Neuronal stem cell (in vitro differentiated cells): ENCODE data around the gene ATE1.

Source experiments
- DNase-seq: peaks from one replicate; pipeline ENCODE4 v3.0.0-alpha.2; 2013; ENCODE audit warnings: low spot score
- H2AFZ ChIP-seq: one replicate; pipeline ENCODE4 v1.6.1; 2013; ENCODE audit warnings: mild to moderate bottlenecking, low read length, inconsistent platforms
- H2AK5ac ChIP-seq: 2 replicates; pipeline ENCODE4 v1.6.1; 2013; ENCODE audit warnings: low read depth, mild to moderate bottlenecking, inconsistent platforms, low read length, moderate library complexity, mixed read lengths
- H2BK120ac ChIP-seq: 2 replicates; pipeline ENCODE4 v1.6.1; 2013; ENCODE audit warnings: low read depth, mild to moderate bottlenecking, inconsistent platforms, low read length, moderate library complexity, mixed read lengths
- H2BK12ac ChIP-seq: one replicate; pipeline ENCODE4 v1.6.1; 2013; ENCODE audit warnings: low read length, inconsistent platforms
- H2BK15ac ChIP-seq: 2 replicates; pipeline ENCODE4 v1.6.1; 2013; ENCODE audit warnings: mild to moderate bottlenecking, low read length, inconsistent platforms, mixed read lengths
- H2BK5ac ChIP-seq: one replicate; pipeline ENCODE4 v1.6.1; 2013; ENCODE audit warnings: inconsistent platforms, mild to moderate bottlenecking, low read length, moderate library complexity
- H3K14ac ChIP-seq: one replicate; pipeline ENCODE4 v1.6.1; 2013; ENCODE audit warnings: low read length, inconsistent platforms
- H3K18ac ChIP-seq: 2 replicates; pipeline ENCODE4 v1.6.1; 2013; ENCODE audit warnings: low read length, inconsistent platforms
- H3K23ac ChIP-seq: 2 replicates; pipeline ENCODE4 v1.6.1; 2013; ENCODE audit warnings: low read depth, mild to moderate bottlenecking, mixed read lengths, low read length, inconsistent platforms; ENCODE audit not compliant: poor library complexity
- H3K27ac ChIP-seq: replicated peaks from 3 replicates; pipeline ENCODE4 v1.5.1; 2013; ENCODE audit warnings: low read length, inconsistent platforms
- H3K27me3 ChIP-seq, 3 experiments: 2 replicates each; pipeline ENCODE4 v1.6.1; 2013; ENCODE audit warnings: low read length in 3 of 3, mild to moderate bottlenecking in 2 of 3, inconsistent platforms in 1 of 3, low read depth in 1 of 3, mixed read lengths in 1 of 3, moderate library complexity in 1 of 3; ENCODE audit not compliant: control insufficient read depth in 3 of 3, insufficient read depth in 3 of 3
- H3K36me3 ChIP-seq, 2 donors: replicated peaks in 1 of 2; 2 replicates each; pipeline ENCODE4 v1.6.1; 2013; ENCODE audit warnings: low read length in 2 of 2; ENCODE audit not compliant: control insufficient read depth in 2 of 2, insufficient read depth in 2 of 2
- H3K4ac ChIP-seq: 2 replicates; pipeline ENCODE4 v1.6.1; 2013; ENCODE audit warnings: inconsistent platforms, mild to moderate bottlenecking, low read length, moderate library complexity
- H3K4me1 ChIP-seq, 2 donors: 1 replicate in 1 of 2; 2 replicates in 1 of 2; pipeline ENCODE4 v1.6.1; 2013; ENCODE audit warnings: low read length in 2 of 2, low read depth in 1 of 2; ENCODE audit not compliant: control insufficient read depth in 2 of 2, insufficient read depth in 1 of 2
- H3K4me2 ChIP-seq: one replicate; pipeline ENCODE4 v1.6.1; 2013; ENCODE audit warnings: mild to moderate bottlenecking, low read length, inconsistent platforms; ENCODE audit not compliant: insufficient read depth, poor library complexity, severe bottlenecking
- H3K4me3 ChIP-seq, 2 donors: 2 replicates each; pipeline ENCODE4 v1.5.1; 2013; ENCODE audit warnings: low read length in 2 of 2, mild to moderate bottlenecking in 2 of 2, inconsistent platforms in 1 of 2, moderate library complexity in 1 of 2
- H3K79me1 ChIP-seq: one replicate; pipeline ENCODE4 v1.6.1; 2013; ENCODE audit warnings: low read depth, mild to moderate bottlenecking, inconsistent platforms, low read length, moderate library complexity
- H3K9ac ChIP-seq: one replicate; pipeline ENCODE4 v1.6.1; 2013; ENCODE audit warnings: mild to moderate bottlenecking, low read depth, low read length, inconsistent platforms; ENCODE audit not compliant: poor library complexity
- H3K9me3 ChIP-seq, 2 donors: replicated peaks in 1 of 2; 2 replicates each; pipeline versions ENCODE3 to v1.6.1; 2013; ENCODE audit warnings: low read length in 2 of 2, mild to moderate bottlenecking in 2 of 2, inconsistent platforms in 1 of 2, low read depth in 1 of 2, mixed read lengths in 1 of 2, moderate library complexity in 1 of 2; ENCODE audit not compliant: control insufficient read depth in 2 of 2, insufficient read depth in 1 of 2
- H4K8ac ChIP-seq: one replicate; pipeline ENCODE4 v1.6.1; 2013; ENCODE audit warnings: low read depth, mild to moderate bottlenecking, inconsistent platforms, low read length, moderate library complexity
- H4K91ac ChIP-seq: one replicate; pipeline ENCODE4 v1.6.1; 2013; ENCODE audit warnings: low read length, low read depth, mild to moderate bottlenecking, inconsistent platforms; ENCODE audit not compliant: poor library complexity
- WGBS, 2 donors: extraction: QIAGEN DNeasy Blood & Tissue Kit; methylation state at CpG; one replicate each; pipeline ENCODE4 v1.1.7; 2013; ENCODE audit warnings: missing lambda C conversion rate in 2 of 2, mixed read lengths in 1 of 2; ENCODE audit not compliant: insufficient read length in 2 of 2, insufficient replicate concordance in 1 of 2; ENCODE audit errors: extremely low coverage in 2 of 2; 5-methylcytosine and 5-hydroxymethylcytosine counted together

The ATE1 gene

DNA sequence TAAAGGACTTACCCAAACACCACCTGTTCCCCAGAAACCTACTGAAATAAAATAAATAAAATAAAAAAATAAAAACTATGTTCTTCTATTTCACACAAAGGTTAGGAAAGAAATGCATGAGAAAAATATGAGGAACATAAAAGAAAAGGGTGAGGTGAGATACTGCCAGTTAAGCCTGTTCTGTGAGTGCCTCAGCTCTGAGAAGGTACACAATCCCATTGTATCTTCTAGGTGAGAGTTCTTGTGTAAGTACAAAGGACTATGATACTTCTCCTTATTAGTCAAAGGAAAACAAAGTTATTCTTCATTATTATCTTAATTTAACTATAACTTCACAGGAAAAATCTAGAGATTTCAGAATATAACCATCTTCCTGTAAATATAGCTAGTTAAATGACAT is 86.0 kb downstream of the ATE1 start:
- Histone ChIP-seq H2AK5ac (no peak overlapping the region), H3K18ac (no peak overlapping the region), H2BK120ac (no peak overlapping the region), H3K14ac (no peak overlapping the region), H2BK12ac (no peak overlapping the region), H3K4ac (no peak overlapping the region), H3K36me3 (peaks cover 2 to 25% of the 10 kb centered on the region in 2 donors), H3K23ac (no peak overlapping the region), H3K27ac (no peak overlapping the region), H3K9me3 (peaks cover 0 to 9% of the 10 kb centered on the region in 2 donors), H3K4me1 (no peaks in the 10 kb centered on the region), H3K27me3 (no peaks in the 10 kb centered on the region), H4K91ac (no peak overlapping the region), H2AFZ (no peak overlapping the region), H3K4me3 (no peak overlapping the region), H3K4me2 (no peak overlapping the region), H2BK5ac (no peak overlapping the region), H3K79me1 (no peaks in the 10 kb centered on the region), H4K8ac (no peak overlapping the region), H2BK15ac (no peak overlapping the region), H3K9ac (no peak overlapping the region)
- no peak for DNase-seq

DNA sequence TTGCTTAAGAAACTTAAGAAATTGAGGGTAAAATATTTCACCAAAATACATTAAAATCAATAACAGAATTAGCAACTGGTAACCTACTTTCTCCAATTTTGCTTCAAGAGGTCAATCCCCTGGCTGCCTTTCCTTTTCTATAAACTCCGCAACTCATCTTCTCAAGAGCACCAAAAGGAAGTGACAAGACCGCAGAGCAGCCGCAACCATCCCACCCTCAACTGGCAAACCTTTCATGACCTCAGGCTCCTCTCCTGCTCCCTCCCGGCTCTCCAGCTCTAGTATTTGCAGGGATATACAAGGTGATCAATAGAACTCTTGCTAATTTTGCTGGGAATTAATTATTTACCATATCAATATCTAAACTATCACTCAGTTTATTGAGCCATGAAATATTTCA is 88.9 kb downstream of the ATE1 start:
- Histone ChIP-seq H3K27me3 (no peaks in the 10 kb centered on the region), H2AK5ac (no peak overlapping the region), H3K4ac (no peak overlapping the region), H3K18ac (no peak overlapping the region), H3K14ac (no peak overlapping the region), H3K9ac (no peak overlapping the region), H3K23ac (no peak overlapping the region), H2BK5ac (no peak overlapping the region), H3K4me3 (no peak overlapping the region), H4K8ac (no peak overlapping the region), H3K4me2 (no peak overlapping the region), H3K79me1 (no peaks in the 10 kb centered on the region), H3K27ac (no peak overlapping the region), H2AFZ (no peak overlapping the region), H2BK120ac (no peak overlapping the region), H3K4me1 (no peaks in the 10 kb centered on the region), H4K91ac (no peak overlapping the region), H2BK15ac (no peak overlapping the region), H3K9me3 (no peaks in the 10 kb centered on the region), H2BK12ac (no peak overlapping the region), H3K36me3 (peaks cover 2 to 37% of the 10 kb centered on the region in 2 donors)
- no CpG with 5 or more reads among the region's 4 CpGs for WGBS, 2 donors
- DNase-seq, result no peak

DNA sequence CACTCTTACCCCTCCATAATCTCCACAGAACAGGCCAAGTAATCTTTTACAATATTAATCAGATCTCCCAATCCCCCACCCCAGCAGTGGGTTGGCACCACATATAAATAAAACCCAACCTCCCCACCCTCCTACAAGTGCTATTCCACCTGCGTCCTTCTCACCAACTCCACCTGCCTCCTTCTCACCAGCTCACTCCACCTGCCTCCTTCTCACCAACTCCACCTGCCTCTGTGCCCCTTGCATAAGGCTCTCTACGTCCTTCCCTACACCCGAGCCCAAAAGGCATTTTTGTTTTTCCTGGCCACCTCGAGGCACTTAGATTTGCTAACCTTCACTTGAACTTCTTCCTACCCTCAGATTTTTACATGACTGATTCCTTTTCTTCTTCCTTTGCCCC is 89.7 kb downstream of the ATE1 start:
- Histone ChIP-seq H3K4me1 (no peaks in the 10 kb centered on the region), H3K18ac (no peak overlapping the region), H2BK5ac (no peak overlapping the region), H3K14ac (no peak overlapping the region), H2AK5ac (no peak overlapping the region), H3K4me2 (no peak overlapping the region), H3K27me3 (no peaks in the 10 kb centered on the region), H3K9me3 (no peaks in the 10 kb centered on the region), H3K27ac (no peak overlapping the region), H2BK120ac (no peak overlapping the region), H3K23ac (no peak overlapping the region), H3K79me1 (no peaks in the 10 kb centered on the region), H2BK12ac (no peak overlapping the region), H4K91ac (no peak overlapping the region), H3K9ac (no peak overlapping the region), H2BK15ac (no peak overlapping the region), H3K4ac (no peak overlapping the region), H4K8ac (no peak overlapping the region), H3K36me3 (peaks cover 2 to 41% of the 10 kb centered on the region in 2 donors), H3K4me3 (no peak overlapping the region), H2AFZ (no peak overlapping the region)
- DNase-seq, result no peak
- WGBS, 2 donors, result no CpG with 5 or more reads among the region's 4 CpGs

DNA sequence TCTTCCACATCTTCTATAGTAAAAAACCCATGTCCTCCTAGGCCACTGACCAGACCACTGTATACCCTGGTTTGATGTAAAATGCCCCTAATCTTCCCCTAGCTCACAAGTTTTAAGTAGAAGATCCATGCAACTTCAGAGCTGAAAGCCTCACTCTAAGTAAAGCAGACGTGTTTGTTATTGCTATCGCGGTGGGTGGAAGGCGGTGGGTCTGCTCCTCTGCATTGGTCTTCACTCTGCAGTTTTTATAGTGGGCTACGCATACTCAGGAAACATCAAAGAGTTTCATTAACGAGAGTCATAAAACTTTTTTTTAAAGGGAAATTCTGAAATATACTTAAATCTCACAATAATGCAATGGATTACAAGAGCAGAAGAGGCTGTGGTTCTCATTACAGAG is 91.7 kb downstream of the ATE1 start:
- Histone ChIP-seq H3K9me3 (no peaks in the 10 kb centered on the region), H2BK120ac (no peak overlapping the region), H2AK5ac (no peak overlapping the region), H3K4me1 (no peaks in the 10 kb centered on the region), H3K23ac (no peak overlapping the region), H4K91ac (no peak overlapping the region), H2BK12ac (no peak overlapping the region), H3K9ac (no peak overlapping the region), H4K8ac (no peak overlapping the region), H3K79me1 (no peaks in the 10 kb centered on the region), H2BK5ac (no peak overlapping the region), H3K18ac (no peak overlapping the region), H2BK15ac (no peak overlapping the region), H2AFZ (no peak overlapping the region), H3K36me3 (peaks cover 2 to 43% of the 10 kb centered on the region in 2 donors), H3K27me3 (no peaks in the 10 kb centered on the region), H3K4ac (no peak overlapping the region), H3K4me3 (no peak overlapping the region), H3K27ac (no peak overlapping the region), H3K14ac (no peak overlapping the region), H3K4me2 (no peak overlapping the region)
- DNase-seq, result no peak
- WGBS, 2 donors, result no CpG with 5 or more reads among the region's 6 CpGs
